Measurements from ENCODE around the gene RTN4R. TPM values are rescaled to one million over a fixed set of nuclear protein-coding genes. Genes with fewer than 3 reads are reported as not detected.
"Not testable (repeated sequence)": the region's sequence is repeated elsewhere in the genome, so short reads cannot be mapped to it uniquely, and the experiment has no call there.

The RTN4R gene
- total RNA-seq, 2 experiments from 2014 or later, result 2.6 to 3.1 TPM

- H3K9me3 Mint-ChIP-seq; H3K27me3 Mint-ChIP-seq; H3K36me3 Mint-ChIP-seq; POLR2A ChIA-PET; H3K27ac Mint-ChIP-seq; DNase-seq; H3K4me1 Mint-ChIP-seq (ENCODE audit: low read depth); H3K4me3 Mint-ChIP-seq; intact Hi-C loops (cut with micrococcal nuclease): not testable (repeated sequence)
- CTCF ChIA-PET, result interaction anchor here (1.0 kb wide), 1 partner anchor 154 kb away, joined by 3 read pairs; no protein-coding TSS in a partner anchor
Observed at GRCh38 chr22:20310773-20311172, 42.7 kb upstream of the RTN4R start.

- DNase-seq; H3K4me3 Mint-ChIP-seq; H3K36me3 Mint-ChIP-seq; H3K27me3 Mint-ChIP-seq; H3K27ac Mint-ChIP-seq; H3K9me3 Mint-ChIP-seq; H3K4me1 Mint-ChIP-seq (ENCODE audit: low read depth); intact Hi-C loops (cut with micrococcal nuclease); POLR2A ChIA-PET: not testable (repeated sequence)
- CTCF ChIA-PET, result interaction anchor here (1.0 kb wide), 1 partner anchor 153 kb away, joined by 3 read pairs; no protein-coding TSS in a partner anchor
Observed at GRCh38 chr22:20310180-20310579, 42.1 kb upstream of the RTN4R start.

DNA sequence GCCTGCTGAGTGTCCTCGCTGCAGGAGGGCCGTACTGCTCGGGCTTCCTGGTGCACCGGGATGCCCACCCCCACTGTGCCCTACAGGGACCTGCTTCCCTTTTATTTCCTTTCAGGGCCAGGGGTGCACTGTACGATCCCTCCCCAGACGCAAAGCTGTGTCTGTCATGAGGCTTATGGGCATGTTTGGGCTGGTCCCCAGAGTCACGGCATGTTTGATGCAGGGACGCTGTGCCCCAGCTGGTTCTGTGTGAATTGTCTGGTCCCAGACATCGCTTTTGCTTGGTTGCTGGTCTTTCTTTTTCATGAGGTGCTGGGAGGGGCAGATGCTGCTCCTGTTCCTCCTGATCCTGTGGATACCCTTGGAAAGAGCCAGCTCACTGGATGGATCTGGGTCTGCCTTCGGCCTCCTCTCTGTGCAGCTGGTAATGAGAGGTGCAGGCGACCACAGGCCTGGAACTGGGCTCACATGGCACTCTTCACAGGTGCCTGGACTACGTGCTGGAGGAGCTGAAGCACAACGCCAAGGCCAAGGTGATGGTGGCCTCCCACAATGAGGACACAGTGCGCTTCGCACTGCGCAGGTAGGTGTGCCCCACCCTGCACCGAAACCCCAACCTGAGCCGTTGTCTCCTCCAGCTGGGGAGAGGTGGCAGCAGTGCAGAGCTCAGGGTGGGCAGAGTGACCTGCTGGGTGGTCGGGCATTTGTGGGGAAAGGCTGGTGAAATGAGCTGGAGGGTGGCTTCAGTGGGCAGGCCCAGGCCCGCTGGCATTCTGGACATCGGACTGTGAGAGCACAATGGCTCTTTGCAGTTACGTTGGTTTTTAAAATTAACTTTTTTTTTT is 40.9 kb upstream of the RTN4R start:
- H3K36me3 Mint-ChIP-seq; H3K27ac Mint-ChIP-seq; H3K9me3 Mint-ChIP-seq; intact Hi-C loops (cut with micrococcal nuclease); H3K4me3 Mint-ChIP-seq; H3K4me1 Mint-ChIP-seq (ENCODE audit: low read depth); DNase-seq; H3K27me3 Mint-ChIP-seq; POLR2A ChIA-PET: not testable (repeated sequence)
- CTCF ChIA-PET, result interaction anchor here (0.7 kb wide), 1 partner anchor 8 kb away, joined by 3 read pairs; no protein-coding TSS in a partner anchor

- CTCF ChIA-PET, result interaction anchor here (1.9 kb wide), 1 partner anchor 12 kb away, joined by 4 read pairs; the partner anchor contains the start of gene DGCR6L
- POLR2A ChIA-PET; intact Hi-C loops (cut with micrococcal nuclease); H3K4me1 Mint-ChIP-seq (ENCODE audit: low read depth); H3K9me3 Mint-ChIP-seq; H3K36me3 Mint-ChIP-seq; H3K4me3 Mint-ChIP-seq; H3K27ac Mint-ChIP-seq; DNase-seq; H3K27me3 Mint-ChIP-seq: not testable (repeated sequence)
Observed at GRCh38 chr22:20307448-20308447, 39.6 kb upstream of the RTN4R start.

GRCh38 chr22:20306646-20307447 is 38.7 kb upstream of the RTN4R start:
- H3K36me3 Mint-ChIP-seq; H3K27ac Mint-ChIP-seq; intact Hi-C loops (cut with micrococcal nuclease); DNase-seq; H3K27me3 Mint-ChIP-seq; POLR2A ChIA-PET; H3K4me1 Mint-ChIP-seq (ENCODE audit: low read depth); H3K4me3 Mint-ChIP-seq; H3K9me3 Mint-ChIP-seq: not testable (repeated sequence)
- CTCF ChIA-PET, result interaction anchor here (1.9 kb wide), 1 partner anchor 13 kb away, joined by 4 read pairs; the partner anchor contains the start of gene DGCR6L

DNA sequence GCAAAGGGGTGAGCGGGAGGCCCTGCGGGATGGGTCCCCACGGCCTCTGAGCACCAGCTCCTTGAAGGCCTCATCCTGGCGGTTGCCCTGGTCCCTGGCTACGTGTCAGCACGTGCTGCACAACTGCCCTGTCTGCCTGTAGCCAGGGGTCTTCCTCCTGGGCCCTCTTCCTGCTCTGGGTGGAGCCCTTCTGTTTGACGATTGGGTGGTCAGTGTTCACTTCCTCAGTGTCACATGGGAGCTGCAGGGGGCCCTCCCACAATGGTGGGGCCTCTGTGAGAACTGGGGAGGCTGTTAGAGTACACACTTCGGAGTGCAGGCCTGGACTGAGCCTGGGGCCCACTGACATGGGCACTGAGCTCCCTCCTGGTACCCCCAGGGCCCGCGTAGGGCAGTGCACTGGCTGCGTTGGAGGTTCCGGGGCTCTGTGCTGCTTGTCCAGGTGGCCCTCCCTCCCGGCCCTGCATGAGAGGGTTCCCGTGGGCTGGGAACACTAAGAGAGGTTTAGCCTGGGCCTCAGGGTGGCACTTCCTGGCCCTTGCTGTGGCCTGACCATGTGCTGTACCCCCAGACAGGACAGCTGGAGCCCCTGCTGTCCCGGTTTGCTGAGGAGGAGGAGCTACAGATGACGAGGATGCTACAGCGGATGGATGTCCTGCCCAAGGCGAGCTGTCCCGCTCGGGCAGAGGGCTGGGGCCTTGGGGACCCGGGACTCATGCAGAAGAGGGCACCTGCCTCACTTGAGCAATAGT is 38.0 kb upstream of the RTN4R start:
- no peak overlapping the region for H3K4me3 Mint-ChIP-seq
- H3K27ac Mint-ChIP-seq, result no peak overlapping the region
- intact Hi-C loops (cut with micrococcal nuclease), result no loop called here
- POLR2A ChIA-PET, result no interaction called here
- H3K9me3 Mint-ChIP-seq, result no peaks in the 10 kb centered on the region
- DNase-seq, result no peak
- no peaks in the 10 kb centered on the region for H3K36me3 Mint-ChIP-seq
- H3K27me3 Mint-ChIP-seq, result peaks cover 3% of the 10 kb centered on the region
- H3K4me1 Mint-ChIP-seq (ENCODE audit: low read depth), result peaks cover 2% of the 10 kb centered on the region
- CTCF ChIA-PET, result interaction anchor here (1.9 kb wide), 1 partner anchor 14 kb away, joined by 4 read pairs; the partner anchor contains the start of gene DGCR6L

DNA sequence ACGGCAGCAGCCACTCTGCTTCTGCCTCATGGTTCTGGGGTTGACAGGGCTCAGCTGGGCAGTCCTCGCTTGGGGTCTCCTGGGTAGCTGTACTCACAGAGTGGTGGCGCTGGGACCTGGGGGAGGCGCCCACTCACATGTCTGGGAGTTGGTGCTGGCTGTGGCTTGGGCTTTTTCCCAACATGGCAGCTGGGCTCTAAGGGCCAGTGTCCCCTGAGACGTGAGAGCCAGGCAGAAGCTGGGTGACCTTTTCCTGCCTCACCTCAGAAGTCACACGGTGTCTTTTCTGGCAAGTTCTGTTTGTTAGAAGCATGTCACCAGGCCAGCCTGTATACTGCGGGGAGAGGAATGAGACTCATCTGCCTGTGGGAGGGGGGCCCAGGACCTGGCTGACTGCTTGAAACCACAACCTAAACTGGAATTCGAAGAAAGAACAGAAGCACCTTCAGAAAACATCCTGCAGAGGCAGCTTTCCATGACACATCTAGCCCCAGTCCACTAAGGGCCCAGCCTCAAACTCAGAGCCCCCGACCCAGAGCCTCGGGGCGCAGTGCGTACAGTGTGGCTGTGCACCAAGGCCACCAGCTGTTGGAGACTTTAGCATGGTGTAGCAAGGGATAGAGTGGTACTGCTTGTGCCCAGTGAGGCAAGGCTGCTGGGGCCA is 37.2 kb upstream of the RTN4R start:
- H3K27me3 Mint-ChIP-seq; POLR2A ChIA-PET; intact Hi-C loops (cut with micrococcal nuclease); H3K27ac Mint-ChIP-seq; DNase-seq; H3K4me1 Mint-ChIP-seq (ENCODE audit: low read depth); H3K36me3 Mint-ChIP-seq; H3K4me3 Mint-ChIP-seq; H3K9me3 Mint-ChIP-seq: not testable (repeated sequence)
- CTCF ChIA-PET, result interaction anchor here (1.9 kb wide), 1 partner anchor 15 kb away, joined by 4 read pairs; the partner anchor contains the start of gene DGCR6L

DNA sequence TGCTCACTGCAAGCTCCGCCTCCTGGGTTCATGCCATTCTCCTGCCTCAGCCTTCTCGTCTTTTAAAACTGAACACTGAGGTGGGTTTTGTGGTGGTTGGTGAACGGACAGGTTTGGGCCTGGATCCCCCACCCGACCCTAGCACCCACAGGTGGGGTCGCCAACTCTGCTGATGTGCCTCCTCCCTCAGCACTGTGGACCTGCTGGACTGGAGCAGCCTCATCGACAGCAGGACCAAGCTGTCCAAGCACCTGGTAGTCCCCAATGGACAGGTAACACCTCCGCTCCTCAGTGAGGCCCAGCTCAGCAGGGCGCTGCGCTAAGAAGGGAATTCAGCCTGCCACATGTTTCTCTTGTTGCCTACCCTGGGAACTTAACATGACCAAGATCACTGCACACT is 36.5 kb upstream of the RTN4R start:
- H3K9me3 Mint-ChIP-seq, result no peaks in the 10 kb centered on the region
- H3K4me3 Mint-ChIP-seq, result no peak overlapping the region
- peaks cover 4% of the 10 kb centered on the region for H3K27me3 Mint-ChIP-seq
- DNase-seq, result no peak
- ChIA-PET POLR2A (no interaction called here), CTCF (no interaction called here)
- intact Hi-C loops (cut with micrococcal nuclease), result no loop called here
- H3K27ac Mint-ChIP-seq, result no peak overlapping the region
- peaks cover 2% of the 10 kb centered on the region for H3K4me1 Mint-ChIP-seq (ENCODE audit: low read depth)
- H3K36me3 Mint-ChIP-seq, result no peaks in the 10 kb centered on the region

GRCh38 chr22:20303229-20303534 is 35.1 kb upstream of the RTN4R start:
- H3K36me3 Mint-ChIP-seq; H3K4me3 Mint-ChIP-seq; H3K9me3 Mint-ChIP-seq; H3K27ac Mint-ChIP-seq; POLR2A ChIA-PET; DNase-seq; intact Hi-C loops (cut with micrococcal nuclease); H3K4me1 Mint-ChIP-seq (ENCODE audit: low read depth); H3K27me3 Mint-ChIP-seq; CTCF ChIA-PET: not testable (repeated sequence)

GRCh38 chr22:20302438-20303228 is 34.5 kb upstream of the RTN4R start:
- H3K4me3 Mint-ChIP-seq, result no peak overlapping the region
- ChIA-PET POLR2A (no interaction called here), CTCF (interaction anchor here (1.0 kb wide), 1 partner anchor 15 kb away, joined by 4 read pairs; no protein-coding TSS in a partner anchor)
- peaks cover 4% of the 10 kb centered on the region for H3K27me3 Mint-ChIP-seq
- H3K36me3 Mint-ChIP-seq, result no peaks in the 10 kb centered on the region
- H3K9me3 Mint-ChIP-seq, result no peaks in the 10 kb centered on the region
- H3K27ac Mint-ChIP-seq, result no peak overlapping the region
- no peak for DNase-seq
- intact Hi-C loops (cut with micrococcal nuclease), result no loop called here
- peaks cover 2% of the 10 kb centered on the region for H3K4me1 Mint-ChIP-seq (ENCODE audit: low read depth)
